Epithelial cell of prostate (primary cell): ENCODE measurements around the gene HDHD3.
A peak's percentile ranks its signal among the peaks of the same experiment; 100 is the strongest.
"Not testable (repeated sequence)": the region's sequence is repeated elsewhere in the genome, so short reads cannot be mapped to it uniquely, and the experiment has no call there.

Experiments used
- DNase-seq: peaks from one replicate; pipeline ENCODE4 v3.0.0-alpha.2; 2011; ENCODE audit warnings: low read depth, low spot score
- H3K27ac ChIP-seq: fragments of 450-650 bp; 2 replicates; pipeline ENCODE4 v1.5.1; 2017; ENCODE audit warnings: mild to moderate bottlenecking

The HDHD3 gene

DNA sequence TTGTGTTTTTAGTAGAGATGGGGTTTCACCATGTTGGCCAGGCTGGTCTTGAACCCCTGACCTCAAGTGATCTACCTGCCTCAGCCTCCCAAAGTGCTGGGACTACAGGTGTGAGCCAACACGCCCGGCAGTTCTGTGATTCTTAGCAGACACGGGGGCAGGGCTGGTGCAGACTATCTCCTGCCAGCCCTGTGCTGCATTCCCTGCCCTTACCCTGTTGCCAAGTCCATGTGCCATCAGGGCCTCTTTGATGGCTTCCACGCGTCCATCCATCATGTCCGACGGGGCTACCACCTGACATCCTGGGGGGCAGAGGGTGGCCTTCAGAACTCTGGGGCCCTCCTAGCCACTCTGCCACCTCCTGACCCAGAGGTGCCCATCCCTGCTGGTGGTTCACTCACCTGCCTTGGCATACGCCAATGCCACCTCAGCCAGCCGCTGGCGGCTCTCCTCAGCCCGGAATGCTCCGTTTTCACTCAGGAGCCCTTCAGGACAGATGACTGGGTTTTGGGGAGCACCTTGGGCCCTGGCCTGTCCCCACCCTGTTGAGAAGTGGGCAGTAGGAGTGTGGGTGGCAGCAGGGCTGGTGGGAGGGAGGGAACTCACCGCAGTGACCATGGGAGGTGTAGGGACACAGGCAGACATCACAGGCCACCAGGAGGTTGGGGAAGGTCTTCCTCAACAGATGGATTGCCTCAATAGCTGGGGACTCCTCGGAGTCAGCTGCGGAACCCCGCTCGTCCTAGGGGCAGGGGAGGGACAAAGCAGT, 13.6 kb upstream of the HDHD3 start:
- DNase-seq: no peak
- H3K27ac ChIP-seq: no peak overlapping the region

DNA sequence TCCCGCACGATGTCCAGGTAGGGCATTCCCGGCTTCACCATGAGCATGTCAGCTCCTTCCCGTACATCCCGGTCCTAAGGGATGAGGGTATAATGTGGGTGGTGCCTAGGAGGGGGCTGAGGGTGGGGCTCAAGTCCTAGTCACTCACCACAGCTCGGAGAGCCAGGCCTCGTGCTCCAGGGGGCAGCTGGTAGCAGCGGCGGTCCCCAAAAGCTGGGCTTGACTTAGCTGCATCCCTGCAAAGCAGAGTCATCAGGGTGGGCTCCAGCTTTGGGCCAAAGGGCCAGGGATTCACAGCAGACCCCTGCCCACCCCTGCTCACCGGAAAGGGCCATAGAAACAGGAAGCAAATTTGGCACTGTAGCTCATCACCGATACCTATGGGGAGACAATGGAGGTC, 12.7 kb upstream of the HDHD3 start:
- DNase-seq: no peak
- no peak overlapping the region for H3K27ac ChIP-seq

GRCh38 chr9:113388833-113389232, 12.0 kb upstream of the HDHD3 start:
- H3K27ac ChIP-seq: no peak overlapping the region
- no peak for DNase-seq

GRCh38 chr9:113387560-113388230, 10.9 kb upstream of the HDHD3 start:
- H3K27ac ChIP-seq: no peak overlapping the region
- no peak for DNase-seq

GRCh38 chr9:113386571-113387393, 10.0 kb upstream of the HDHD3 start:
- H3K27ac ChIP-seq: no peak overlapping the region
- no peak for DNase-seq

DNA sequence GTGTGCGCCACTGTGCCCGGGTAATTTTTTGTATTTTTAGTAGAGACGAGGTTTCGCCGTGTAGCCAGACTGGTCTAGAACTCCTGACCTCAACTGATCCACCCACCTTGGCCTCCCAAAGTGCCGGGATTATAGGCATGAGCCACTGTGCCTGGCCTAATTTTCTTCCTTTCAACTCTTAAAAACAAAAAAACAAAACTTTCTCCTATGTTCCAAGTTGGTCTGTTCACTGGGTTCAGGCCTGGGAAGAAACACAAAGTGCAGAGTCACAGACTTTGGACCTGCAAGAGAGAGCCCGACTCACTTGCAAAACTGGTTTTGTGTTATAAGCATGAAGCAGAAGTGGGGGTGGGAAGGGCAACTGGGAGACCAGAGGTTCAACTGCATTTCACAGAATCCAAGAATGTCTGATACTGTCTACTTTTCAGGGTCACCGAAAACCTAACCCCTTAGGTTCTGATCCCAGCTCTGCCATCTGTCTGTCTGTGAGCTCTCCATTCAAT, 5.2 kb upstream of the HDHD3 start:
- DNase-seq: peak; percentile 43
- peak overlapping the region; percentile 42 for H3K27ac ChIP-seq

- DNase-seq: not testable (repeated sequence)
- peak overlapping the region; percentile 42 for H3K27ac ChIP-seq
These were observed 4.7 kb upstream of the HDHD3 start for GRCh38 chr9:113381441-113381840.

DNA sequence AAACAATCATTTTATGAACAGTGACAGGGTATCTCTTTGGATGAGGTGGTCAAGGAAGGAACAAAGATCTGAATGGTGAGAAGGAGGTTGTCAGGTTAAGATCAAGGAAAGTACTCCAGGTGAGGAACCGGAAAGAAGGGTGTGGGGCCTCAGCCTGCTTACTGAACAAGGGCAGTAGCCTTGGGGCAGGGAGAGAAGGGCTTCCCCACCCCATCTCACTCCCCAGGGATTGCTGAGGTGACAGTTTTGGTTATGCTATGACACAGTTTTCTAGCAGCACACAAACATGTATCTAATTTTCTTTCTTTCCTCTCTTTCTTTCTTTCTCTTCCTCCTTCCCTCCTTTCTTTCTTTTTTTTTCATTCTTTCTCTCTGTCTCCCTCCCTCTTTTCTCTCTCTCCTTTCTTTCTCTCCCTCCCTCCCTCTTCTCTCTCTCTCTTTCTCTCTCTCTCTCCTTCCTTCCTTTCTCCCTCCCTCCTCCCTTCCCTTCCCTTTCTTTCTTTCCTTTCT, 4.1 kb upstream of the HDHD3 start:
- no peak for DNase-seq
- H3K27ac ChIP-seq: no peak overlapping the region

DNA sequence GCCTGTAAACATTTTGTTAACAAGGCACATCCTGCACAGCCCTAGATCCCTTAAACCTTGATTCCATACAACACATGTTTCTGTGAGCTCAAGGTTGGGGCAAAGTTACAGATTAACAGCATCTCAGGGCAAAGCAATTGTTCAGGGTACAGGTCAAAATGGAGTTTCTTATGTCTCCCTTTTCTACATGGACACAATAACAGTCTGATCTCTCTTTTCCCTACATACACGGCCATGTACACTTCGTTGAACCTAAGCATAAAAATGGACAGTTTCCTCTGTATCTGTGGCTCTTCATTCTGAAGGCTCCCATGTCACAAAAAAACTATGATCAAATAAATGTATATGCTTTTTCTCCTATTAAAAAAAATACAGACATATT, 3.0 kb upstream of the HDHD3 start:
- not testable (repeated sequence) for H3K27ac ChIP-seq, DNase-seq

GRCh38 chr9:113379094-113379828, 2.5 kb upstream of the HDHD3 start:
- not testable (repeated sequence) for H3K27ac ChIP-seq

GRCh38 chr9:113375057-113376023, 1.4 kb downstream of the HDHD3 start:
- no peak overlapping the region for H3K27ac ChIP-seq
- DNase-seq: no peak

More at GRCh38 chr9:113379094-113379828, 2.5 kb upstream of the HDHD3 start:
- DNase-seq: not testable (repeated sequence)

DNA sequence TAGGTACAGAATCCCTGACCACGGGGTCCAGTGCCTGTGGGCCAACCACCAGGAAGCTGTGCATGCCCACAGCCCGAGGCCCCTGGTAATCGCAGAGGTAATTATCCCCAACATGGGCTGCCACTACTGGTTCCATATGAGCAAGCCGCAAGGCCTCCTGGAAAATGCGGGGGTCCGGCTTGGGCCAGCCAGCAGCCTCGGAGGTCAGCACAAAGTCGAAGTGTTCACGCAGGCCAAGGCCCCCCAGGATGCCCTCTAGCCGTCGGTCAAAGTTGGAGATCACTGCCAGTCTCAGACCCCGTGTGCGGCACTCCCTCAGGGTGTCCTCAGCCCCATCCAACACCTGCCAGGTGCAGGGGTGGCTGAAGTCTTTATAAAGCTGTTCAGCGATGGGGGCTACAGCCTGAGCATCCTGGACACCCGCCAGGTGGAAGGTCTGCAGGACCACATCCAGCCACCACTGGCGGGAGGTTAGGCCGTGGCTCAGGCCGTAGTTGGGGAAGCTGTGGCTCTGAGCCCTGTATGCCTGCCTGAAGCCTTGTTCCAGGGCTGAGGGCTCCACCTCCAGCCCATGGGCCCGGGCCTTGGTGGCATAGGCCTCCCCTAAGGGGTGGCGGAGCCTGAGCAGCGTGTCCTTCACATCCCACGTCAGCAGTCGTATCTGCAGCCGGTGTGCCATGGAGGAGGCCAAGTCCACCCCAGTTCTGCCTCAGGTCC, 3.0 kb downstream of the HDHD3 start:
- H3K27ac ChIP-seq: no peak overlapping the region
- DNase-seq: no peak

DNA sequence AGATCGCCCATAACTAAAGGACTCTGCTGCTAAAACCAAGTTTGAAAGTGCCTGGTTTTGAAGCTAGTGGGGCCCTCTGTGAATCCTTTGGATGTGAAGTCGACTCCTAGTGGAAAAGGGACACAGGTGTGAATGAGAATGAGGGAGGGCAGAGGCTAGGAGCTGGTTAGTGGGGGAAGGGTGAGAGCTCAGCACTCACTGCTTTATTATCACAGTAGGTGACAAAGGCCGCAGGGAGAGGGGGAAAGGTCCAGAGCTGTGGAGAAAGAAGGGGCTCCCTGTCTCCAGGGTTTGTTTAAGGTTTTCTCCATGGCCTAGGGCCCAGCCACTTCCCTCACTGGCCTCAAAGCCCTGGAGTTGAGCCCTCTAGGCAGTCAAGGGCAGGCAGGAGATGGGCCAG, 3.5 kb downstream of the HDHD3 start:
- H3K27ac ChIP-seq: no peak overlapping the region
- DNase-seq: no peak

DNA sequence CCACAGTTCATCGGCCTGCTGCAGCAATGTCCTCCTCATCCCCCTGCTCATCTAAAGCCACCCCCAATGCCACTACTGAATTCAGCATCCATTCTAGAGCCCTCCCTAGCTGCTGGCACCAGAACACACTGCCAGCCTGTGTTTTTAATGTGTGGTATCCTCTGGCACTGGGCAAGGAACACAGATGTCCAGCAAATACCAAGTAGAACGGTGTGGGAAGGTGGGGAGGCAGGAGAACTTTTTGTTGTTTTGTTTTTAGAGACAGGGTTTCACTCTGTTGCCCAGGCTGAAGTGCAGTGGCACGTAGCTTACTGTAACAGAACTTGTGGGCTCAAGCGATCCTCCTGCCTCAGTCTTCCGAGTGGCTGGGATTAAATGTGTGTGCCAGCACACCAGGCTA, 4.7 kb downstream of the HDHD3 start:
- H3K27ac ChIP-seq: no peak overlapping the region
- DNase-seq: no peak

- no peak overlapping the region for H3K27ac ChIP-seq
- DNase-seq: no peak
These were observed 5.9 kb downstream of the HDHD3 start for GRCh38 chr9:113370806-113371325.

DNA sequence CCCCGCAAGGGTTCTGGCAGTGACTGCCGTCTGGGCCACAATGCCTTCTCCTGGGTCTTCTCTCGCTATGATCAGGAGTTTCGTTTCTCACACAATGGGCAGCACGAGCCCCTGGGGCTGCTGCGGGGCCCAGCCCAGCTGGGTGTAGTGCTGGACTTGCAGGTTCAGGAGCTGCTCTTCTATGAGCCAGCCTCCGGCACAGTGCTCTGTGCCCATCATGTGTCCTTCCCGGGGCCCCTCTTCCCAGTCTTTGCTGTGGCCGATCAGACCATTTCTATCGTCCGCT, 7.0 kb downstream of the HDHD3 start:
- no peak overlapping the region for H3K27ac ChIP-seq
- DNase-seq: no peak

- no peak overlapping the region for H3K27ac ChIP-seq
- DNase-seq: no peak
These were observed 7.6 kb downstream of the HDHD3 start for GRCh38 chr9:113368982-113369854.
